KMS-11 (cell line): ENCODE results near the gene CLRN1.

Source experiments
- H2AFZ ChIP-seq: fragments of 200-600 bp; sonication (generic); 2 replicates; pipeline ENCODE4 v1.6.1; 2016; ENCODE audit warnings: antibody characterized with exemption, mixed run types, low read depth
- H3K27ac ChIP-seq: fragments of 200-600 bp; sonication (generic); 2 replicates; pipeline ENCODE4 v1.6.1; 2016; ENCODE audit warnings: mild to moderate bottlenecking, mixed run types
- H3K27me3 ChIP-seq: fragments of 200-600 bp; sonication (generic); 2 replicates; pipeline ENCODE4 v1.6.1; 2017; ENCODE audit warnings: mild to moderate bottlenecking, low read depth, mixed run types, moderate library complexity; ENCODE audit not compliant: insufficient read depth
- H3K36me3 ChIP-seq: fragments of 200-600 bp; sonication (generic); 2 replicates; pipeline ENCODE4 v1.6.1; 2017; ENCODE audit warnings: mild to moderate bottlenecking, mixed run types; ENCODE audit not compliant: insufficient read depth
- H3K4me1 ChIP-seq: fragments of 200-600 bp; sonication (generic); 2 replicates; pipeline ENCODE4 v1.6.1; 2016; ENCODE audit warnings: mild to moderate bottlenecking, low read depth, mixed run types; ENCODE audit not compliant: poor library complexity, severe bottlenecking
- H3K4me2 ChIP-seq: fragments of 200-600 bp; sonication (generic); 2 replicates; pipeline ENCODE4 v1.7.0; 2016; ENCODE audit warnings: mild to moderate bottlenecking, mixed run types
- H3K4me3 ChIP-seq: fragments of 200-600 bp; sonication (generic); IDR thresholded peaks from 2 replicates; pipeline ENCODE4 v1.6.1; 2017; ENCODE audit warnings: low read depth, low read length, mixed read lengths; ENCODE audit not compliant: insufficient read depth
- H3K79me2 ChIP-seq: fragments of 200-600 bp; sonication (generic); 2 replicates; pipeline ENCODE4 v1.6.1; 2016; ENCODE audit warnings: low read depth, mixed run types; ENCODE audit not compliant: insufficient read depth
- H3K9ac ChIP-seq: fragments of 200-600 bp; sonication (generic); 2 replicates; pipeline ENCODE4 v1.6.1; 2016; ENCODE audit warnings: mild to moderate bottlenecking, mixed run types
- H4K20me1 ChIP-seq: fragments of 200-600 bp; sonication (generic); 2 replicates; pipeline ENCODE4 v1.6.1; 2016; ENCODE audit warnings: mild to moderate bottlenecking, mixed run types; ENCODE audit not compliant: insufficient read depth
- CTCF ChIP-seq: fragments of 200-600 bp; sonication (generic); conservative IDR thresholded peaks from 2 replicates; pipeline ENCODE4 v1.6.1; 2017; ENCODE audit warnings: low read depth, mild to moderate bottlenecking, antibody characterized with exemption, low read length, moderate library complexity, mixed read lengths

The CLRN1 gene

DNA sequence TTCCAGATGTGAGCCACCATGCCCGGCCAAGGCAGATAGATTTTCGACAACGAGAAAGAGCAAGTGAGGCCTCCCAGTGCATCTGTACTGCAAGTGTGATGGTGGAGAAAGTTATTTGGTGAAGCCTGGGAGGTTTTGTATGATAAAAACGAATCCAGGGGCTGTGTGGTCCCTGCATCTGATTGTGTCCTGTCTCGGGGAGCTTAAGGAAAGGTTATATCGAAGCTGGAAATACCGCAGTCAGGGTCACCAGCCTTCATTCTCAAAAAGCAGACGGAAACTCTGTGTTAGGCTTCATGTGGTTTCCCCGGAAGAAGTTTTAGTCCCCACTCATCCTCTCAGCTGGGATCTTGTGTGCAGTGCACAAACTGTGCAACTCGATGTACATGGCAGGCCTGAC, 70.7 kb downstream of the CLRN1 start:
- Histone ChIP-seq H3K36me3 (no peaks in the 10 kb centered on the region), H3K4me1 (no peaks in the 10 kb centered on the region), H3K27me3 (no peaks in the 10 kb centered on the region), H3K27ac (no peak overlapping the region), H3K9ac (no peak overlapping the region), H2AFZ (no peak overlapping the region), H3K79me2 (no peaks in the 10 kb centered on the region), H4K20me1 (no peaks in the 10 kb centered on the region), H3K4me2 (no peak overlapping the region), H3K4me3 (no peak overlapping the region)
- no peak for TF ChIP-seq CTCF

DNA sequence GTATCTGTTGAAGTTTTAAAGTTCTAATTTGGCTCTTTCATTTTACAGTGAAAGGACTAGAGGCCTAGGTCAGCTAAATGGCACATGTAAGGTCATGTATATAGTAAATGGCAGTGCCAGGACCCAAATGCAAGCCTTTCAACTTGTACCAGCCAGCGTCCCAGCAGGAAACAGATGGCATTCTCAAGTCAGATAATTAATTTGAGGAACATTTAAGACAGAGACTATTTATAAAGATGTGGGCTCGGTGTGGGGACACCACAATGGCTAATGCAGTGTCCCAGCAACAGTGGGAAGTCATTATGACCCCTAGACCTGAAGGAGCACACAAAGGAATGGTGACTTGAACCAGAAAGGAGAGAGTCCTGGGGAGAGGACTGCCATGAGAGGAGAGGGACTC, 73.4 kb downstream of the CLRN1 start:
- no peak for TF ChIP-seq CTCF
- H3K36me3 ChIP-seq: no peaks in the 10 kb centered on the region; the same call in 1 of the 2 replicates
- H3K4me1 ChIP-seq: no peaks in the 10 kb centered on the region
- no peak overlapping the region for H3K27ac ChIP-seq
- H3K9ac ChIP-seq: no peak overlapping the region
- H3K27me3 ChIP-seq: no peaks in the 10 kb centered on the region
- no peak overlapping the region for H3K4me2 ChIP-seq
- H2AFZ ChIP-seq: no peak overlapping the region
- H3K79me2 ChIP-seq: no peaks in the 10 kb centered on the region
- no peaks in the 10 kb centered on the region for H4K20me1 ChIP-seq
- no peak overlapping the region for H3K4me3 ChIP-seq

DNA sequence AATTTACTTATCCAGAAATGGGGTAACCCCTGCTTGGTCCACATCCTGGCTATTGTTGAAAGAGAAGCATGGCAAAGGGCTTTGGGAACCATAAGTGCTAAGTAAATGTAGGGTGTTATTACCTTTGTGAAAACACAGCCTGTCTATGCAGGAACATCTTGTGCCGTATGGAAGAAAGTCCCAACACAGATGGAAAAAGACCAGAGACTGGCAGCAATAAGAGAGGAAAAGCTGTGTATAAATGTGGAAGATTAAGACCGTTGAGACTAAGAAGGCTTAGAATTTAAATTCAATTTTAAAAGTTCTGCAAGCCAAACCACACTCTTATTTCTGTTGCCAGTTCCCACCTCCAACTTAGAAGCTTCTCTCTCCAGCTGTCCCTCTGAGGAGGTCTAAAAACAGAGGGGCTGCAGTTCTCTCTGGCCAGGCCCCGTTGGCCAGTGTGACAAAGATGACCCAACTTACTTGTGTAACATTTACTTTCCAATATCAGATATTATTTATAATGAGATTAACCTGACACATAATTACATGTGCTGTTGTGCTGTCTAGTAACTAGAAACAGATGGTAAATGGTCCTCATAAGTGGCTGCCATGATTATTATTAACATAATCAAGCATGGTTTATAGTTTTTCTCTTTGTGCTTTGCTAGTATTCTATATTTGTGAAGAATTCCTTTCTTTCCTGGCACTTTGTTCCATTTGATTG, 74.3 kb downstream of the CLRN1 start:
- Histone ChIP-seq H3K79me2 (no peaks in the 10 kb centered on the region), H3K4me3 (no peak overlapping the region), H3K4me2 (no peak overlapping the region), H2AFZ (no peak overlapping the region), H4K20me1 (no peaks in the 10 kb centered on the region), H3K27me3 (no peaks in the 10 kb centered on the region), H3K36me3 (no peaks in the 10 kb centered on the region; the same call in 1 of the 2 replicates), H3K9ac (no peak overlapping the region), H3K4me1 (no peaks in the 10 kb centered on the region), H3K27ac (no peak overlapping the region)
- TF ChIP-seq CTCF: no peak

DNA sequence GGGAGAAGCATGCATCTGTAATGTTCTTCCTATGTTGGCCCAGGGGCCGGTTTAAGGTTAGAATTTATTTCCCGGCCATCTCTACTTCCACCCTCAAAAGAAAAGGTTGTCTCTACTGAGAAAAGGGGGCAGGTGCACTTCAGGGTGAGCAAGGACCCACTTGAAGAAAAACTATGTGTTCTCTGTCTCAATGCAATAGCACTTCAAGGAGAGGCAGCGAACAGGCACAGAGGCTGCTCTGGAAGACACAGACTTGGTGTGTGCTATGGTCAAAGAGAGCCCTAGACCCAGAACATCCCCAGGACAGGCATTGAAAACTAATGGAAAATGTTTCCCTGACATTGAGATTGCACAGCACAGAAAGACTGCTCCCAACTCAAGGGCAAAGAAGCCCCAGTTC, 74.9 kb downstream of the CLRN1 start:
- no peaks in the 10 kb centered on the region for H3K4me1 ChIP-seq
- TF ChIP-seq CTCF: no peak
- no peak overlapping the region for H3K4me3 ChIP-seq
- no peak overlapping the region for H3K27ac ChIP-seq
- H3K27me3 ChIP-seq: no peaks in the 10 kb centered on the region
- no peaks in the 10 kb centered on the region for H4K20me1 ChIP-seq
- no peaks in the 10 kb centered on the region; the same call in 1 of the 2 replicates for H3K36me3 ChIP-seq
- H3K4me2 ChIP-seq: no peak overlapping the region
- no peaks in the 10 kb centered on the region for H3K79me2 ChIP-seq
- no peak overlapping the region for H2AFZ ChIP-seq
- H3K9ac ChIP-seq: no peak overlapping the region
